Fibroblast of the aortic adventitia (primary cell): ENCODE data around the gene MAK. TPM values are rescaled to one million over a fixed set of nuclear protein-coding genes. Genes with fewer than 3 reads are reported as not detected.
A peak's percentile ranks its signal among the peaks of the same experiment; 100 is the strongest.

ENCODE experiments used
- DNase-seq: peaks from one replicate; pipeline ENCODE4 v3.0.0-alpha.2; 2010; ENCODE audit warnings: low read depth
- H3K4me3 ChIP-seq: 2 replicates; pipeline ENCODE4 v1.5.1; 2011; ENCODE audit warnings: low read depth, mild to moderate bottlenecking, control low read depth, low read length, moderate library complexity
- total RNA-seq: library from RNA; depleted of rRNA; stranded (reverse); fragments of >200 nt; gene quantifications from 2 replicates; pipeline ENCODE4 v1.2.3, GENCODE V29; 2012; ENCODE audit warnings: low replicate concordance
- TF ChIP-seq, protein P1 (sequence below): IDR thresholded peaks from 2 replicates; pipeline ENCODE4 v1.5.1; 2011; ENCODE audit warnings: mild to moderate bottlenecking, low read length, control low read depth, inconsistent platforms; ENCODE audit not compliant: insufficient read depth

Gene MAK
- total RNA-seq, 1 donor = under 0.01 TPM

DNA sequence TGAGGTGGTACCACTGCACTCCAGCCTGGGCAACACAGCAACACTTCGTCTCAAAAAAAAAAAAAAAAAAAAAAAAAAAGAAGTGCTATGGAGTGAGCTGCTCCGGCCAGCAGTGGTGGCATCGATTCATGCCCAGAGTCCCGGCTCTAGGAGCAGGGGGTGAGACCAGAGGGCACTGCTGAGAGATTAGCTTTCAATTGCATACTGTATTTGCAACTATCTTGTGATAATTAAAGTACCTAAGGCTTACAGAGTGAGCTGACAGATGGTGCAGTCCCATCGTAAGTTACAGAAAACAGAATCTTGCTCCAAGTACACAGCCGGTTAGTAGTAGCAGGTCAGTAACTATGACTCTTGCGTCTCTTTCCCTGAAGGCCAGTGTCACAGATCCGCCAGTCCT lies 59.3 kb downstream of the MAK start:
- no peak for DNase-seq
- H3K4me3 ChIP-seq = no peak overlapping the region
- TF ChIP-seq, protein P1, sequence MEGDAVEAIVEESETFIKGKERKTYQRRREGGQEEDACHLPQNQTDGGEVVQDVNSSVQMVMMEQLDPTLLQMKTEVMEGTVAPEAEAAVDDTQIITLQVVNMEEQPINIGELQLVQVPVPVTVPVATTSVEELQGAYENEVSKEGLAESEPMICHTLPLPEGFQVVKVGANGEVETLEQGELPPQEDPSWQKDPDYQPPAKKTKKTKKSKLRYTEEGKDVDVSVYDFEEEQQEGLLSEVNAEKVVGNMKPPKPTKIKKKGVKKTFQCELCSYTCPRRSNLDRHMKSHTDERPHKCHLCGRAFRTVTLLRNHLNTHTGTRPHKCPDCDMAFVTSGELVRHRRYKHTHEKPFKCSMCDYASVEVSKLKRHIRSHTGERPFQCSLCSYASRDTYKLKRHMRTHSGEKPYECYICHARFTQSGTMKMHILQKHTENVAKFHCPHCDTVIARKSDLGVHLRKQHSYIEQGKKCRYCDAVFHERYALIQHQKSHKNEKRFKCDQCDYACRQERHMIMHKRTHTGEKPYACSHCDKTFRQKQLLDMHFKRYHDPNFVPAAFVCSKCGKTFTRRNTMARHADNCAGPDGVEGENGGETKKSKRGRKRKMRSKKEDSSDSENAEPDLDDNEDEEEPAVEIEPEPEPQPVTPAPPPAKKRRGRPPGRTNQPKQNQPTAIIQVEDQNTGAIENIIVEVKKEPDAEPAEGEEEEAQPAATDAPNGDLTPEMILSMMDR = no peak

DNA sequence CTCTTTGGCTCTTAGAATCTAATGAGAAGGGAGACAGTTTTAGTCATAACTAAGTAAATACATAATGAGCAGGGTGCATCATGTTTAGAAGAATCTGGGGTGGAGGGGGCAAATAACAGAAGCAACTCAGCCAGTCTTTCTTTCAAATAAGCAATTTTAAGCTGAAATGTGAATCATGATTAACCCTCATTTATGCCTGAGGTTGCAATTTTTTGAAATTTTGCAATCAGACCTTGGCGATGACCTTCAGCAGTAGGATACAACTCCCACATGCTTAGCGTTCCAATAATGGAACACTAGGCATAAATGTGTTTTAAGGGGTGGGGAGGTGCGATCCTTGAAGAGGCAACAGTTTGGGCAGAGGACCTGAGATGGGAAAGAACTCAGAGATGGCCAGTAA lies 60.1 kb downstream of the MAK start:
- no peak for DNase-seq
- H3K4me3 ChIP-seq = no peak overlapping the region
- TF ChIP-seq, protein P1 = no peak

DNA sequence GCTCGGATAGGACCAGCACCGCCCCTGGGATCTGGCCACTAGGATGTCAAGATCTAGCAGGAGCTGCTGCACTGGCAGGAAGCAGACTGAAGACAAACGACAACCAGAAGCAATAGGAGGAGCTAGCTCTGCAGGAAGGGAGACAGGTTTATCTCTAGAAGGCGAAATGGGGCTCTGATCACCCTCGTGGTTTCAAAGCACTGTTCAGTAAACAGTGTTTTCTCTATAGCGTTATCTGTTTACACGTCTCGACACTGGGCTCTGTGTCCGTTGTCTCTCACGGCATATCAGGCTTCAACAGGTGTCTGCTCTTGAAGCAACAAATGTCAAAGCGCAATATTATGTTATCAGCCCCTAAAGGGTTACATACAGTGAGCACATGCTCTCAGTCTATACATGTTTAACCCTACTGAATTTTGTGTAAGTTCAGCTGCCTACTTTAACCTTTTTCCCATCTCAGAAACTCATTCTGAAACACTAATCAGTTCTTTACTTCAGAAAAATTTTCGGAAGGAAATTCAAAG lies 66.9 kb downstream of the MAK start:
- no peak for DNase-seq
- H3K4me3 ChIP-seq = no peak overlapping the region
- TF ChIP-seq, protein P1 = no peak

DNA sequence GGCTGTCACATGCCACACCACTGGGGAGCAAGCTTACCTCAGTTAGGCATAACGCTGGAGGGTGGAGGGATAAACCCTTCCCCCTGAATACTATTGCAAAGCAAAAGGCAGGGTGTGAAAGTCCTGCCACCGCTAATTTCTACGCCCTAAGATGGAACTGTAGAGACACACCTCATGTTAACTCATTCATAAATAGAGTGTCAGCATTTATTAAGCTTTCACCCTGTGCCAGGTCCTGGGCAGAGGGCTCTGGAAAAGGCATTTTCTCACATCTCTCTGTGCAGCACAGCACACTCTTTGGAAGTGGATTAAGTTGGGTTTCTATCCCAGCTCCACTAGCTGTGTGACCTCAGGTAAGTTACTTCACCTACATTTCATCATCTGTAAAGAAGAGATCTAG lies 68.9 kb downstream of the MAK start:
- no peak for DNase-seq
- TF ChIP-seq, protein P1 = no peak
- no peak overlapping the region for H3K4me3 ChIP-seq

DNA sequence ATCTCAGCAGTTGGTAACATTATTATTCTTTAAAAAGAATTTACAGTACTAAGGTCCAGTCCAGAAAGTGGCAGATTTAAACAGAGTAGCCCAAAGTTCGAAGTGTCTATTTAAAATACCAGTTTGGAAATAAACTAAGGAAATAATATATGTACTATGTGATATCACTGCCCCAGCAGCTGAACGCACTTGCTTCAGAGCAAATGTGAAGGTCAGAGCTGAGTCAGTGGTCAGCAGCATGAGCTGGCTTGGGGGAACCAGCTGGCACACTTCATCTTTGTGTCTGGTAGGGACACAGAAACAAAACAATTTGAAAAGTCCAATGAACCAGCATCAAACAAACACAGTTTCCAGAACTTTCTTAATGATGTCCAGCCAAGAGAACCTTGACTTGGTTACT lies 75.3 kb downstream of the MAK start:
- TF ChIP-seq, protein P1 = no peak
- DNase-seq = peak; percentile 35
- no peak overlapping the region for H3K4me3 ChIP-seq

DNA sequence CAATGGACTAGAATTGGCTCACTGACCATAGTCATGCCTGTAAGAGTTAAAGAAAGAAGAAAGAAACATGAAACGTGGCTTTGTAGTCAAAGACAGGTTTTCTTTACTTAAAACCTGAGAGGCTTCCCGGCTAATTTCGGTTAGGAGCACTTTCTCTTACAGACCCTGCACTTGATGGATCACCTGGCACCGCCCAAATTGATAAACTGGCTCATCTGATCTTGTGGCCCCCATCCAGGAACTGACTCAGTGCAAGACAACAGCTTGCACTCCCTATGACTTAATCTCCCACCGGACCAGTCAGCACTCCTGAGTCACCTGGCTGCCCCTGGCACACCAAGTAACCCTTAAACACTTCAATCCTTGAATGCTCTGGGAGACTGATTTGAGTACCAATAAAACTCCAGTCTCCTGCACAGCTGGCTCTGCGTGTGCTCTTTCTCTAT lies 78.4 kb downstream of the MAK start:
- DNase-seq = peak; percentile 83
- no peak overlapping the region for H3K4me3 ChIP-seq
- TF ChIP-seq, protein P1 = no peak

DNA sequence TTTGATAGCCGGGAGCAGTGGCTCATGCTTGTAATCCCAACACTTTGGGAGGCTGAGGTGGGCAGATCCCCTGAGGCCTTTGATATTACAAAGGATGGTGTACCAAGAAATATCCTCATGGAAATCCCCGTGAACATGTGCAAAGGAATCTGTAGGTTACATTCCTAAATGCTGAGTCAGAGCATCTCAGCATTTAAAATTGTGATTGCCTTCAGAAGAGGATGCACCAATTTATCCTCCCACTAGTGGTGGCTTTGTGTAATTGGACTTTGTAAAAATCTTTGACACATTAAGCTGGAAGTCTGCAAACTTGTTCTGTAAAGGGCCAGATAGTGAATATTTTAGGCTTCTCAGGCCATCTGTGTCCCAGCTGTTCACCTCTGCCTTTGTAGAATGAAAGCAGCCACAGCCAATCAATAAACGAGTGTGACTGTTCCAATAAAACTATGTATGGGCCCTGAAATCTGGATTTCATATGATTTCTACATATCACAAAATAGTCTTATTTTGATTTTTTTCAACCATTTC lies 79.0 kb downstream of the MAK start:
- H3K4me3 ChIP-seq = no peak overlapping the region
- TF ChIP-seq, protein P1 = peak; percentile 72
- DNase-seq = peak; percentile 93
